MM.1S (cell line): ENCODE results near the gene FOXC1.
A peak's percentile ranks its signal among the peaks of the same experiment; 100 is the strongest.

Experiments
- DNase-seq: peaks from one replicate; pipeline ENCODE4 v3.0.0-alpha.2; 2015
- H2AFZ ChIP-seq: fragments of 300-600 bp; sonication (generic); 2 replicates; pipeline ENCODE4 v1.6.0; 2016; ENCODE audit warnings: antibody characterized with exemption, low read length
- H3F3A ChIP-seq: fragments of 300-600 bp; sonication (generic); 2 replicates; pipeline ENCODE4 v1.6.1; 2016; ENCODE audit warnings: mild to moderate bottlenecking, antibody characterized with exemption, low read length, moderate library complexity, mixed read lengths; ENCODE audit not compliant: insufficient read depth
- H3K27ac ChIP-seq: fragments of 300-600 bp; sonication (generic); 2 replicates; pipeline ENCODE4 v1.5.1; 2016; ENCODE audit warnings: mild to moderate bottlenecking, low read length
- H3K27me3 ChIP-seq: fragments of 300-600 bp; sonication (generic); replicated peaks from 2 replicates; pipeline ENCODE4 v1.6.0; 2016; ENCODE audit warnings: low read length; ENCODE audit not compliant: insufficient read depth
- H3K36me3 ChIP-seq: fragments of 300-600 bp; sonication (generic); replicated peaks from 2 replicates; pipeline ENCODE4 v1.6.1; 2016; ENCODE audit warnings: mild to moderate bottlenecking, low read length, mixed read lengths; ENCODE audit not compliant: insufficient read depth
- H3K4me1 ChIP-seq: fragments of 300-600 bp; sonication (generic); 2 replicates; pipeline ENCODE4 v1.6.1; 2016; ENCODE audit warnings: low read length, mixed read lengths
- H3K4me2 ChIP-seq: fragments of 300-600 bp; sonication (generic); 2 replicates; pipeline ENCODE4 v1.6.0; 2016; ENCODE audit warnings: low read depth, low read length
- H3K4me3 ChIP-seq: fragments of 300-600 bp; sonication (generic); 2 replicates; pipeline ENCODE4 v1.5.1; 2016; ENCODE audit warnings: low read length, mixed read lengths
- H3K79me2 ChIP-seq: fragments of 300-600 bp; sonication (generic); 2 replicates; pipeline ENCODE4 v1.6.1; 2016; ENCODE audit warnings: mixed run types, low read length, mixed read lengths
- H3K9ac ChIP-seq: fragments of 300-600 bp; sonication (generic); 2 replicates; pipeline ENCODE4 v1.6.1; 2016; ENCODE audit warnings: low read length, mixed read lengths
- H3K9me2 ChIP-seq: fragments of 300-600 bp; sonication (generic); replicated peaks from 2 replicates; pipeline ENCODE4 v1.6.1; 2016; ENCODE audit warnings: mild to moderate bottlenecking, low read length, mixed read lengths; ENCODE audit not compliant: insufficient read depth
- H3K9me3 ChIP-seq: fragments of 300-600 bp; sonication (generic); replicated peaks from 2 replicates; pipeline ENCODE4 v1.6.1; 2016; ENCODE audit warnings: mild to moderate bottlenecking, low read length, mixed read lengths; ENCODE audit not compliant: insufficient read depth
- H4K20me1 ChIP-seq: fragments of 300-600 bp; sonication (generic); 2 replicates; pipeline ENCODE4 v1.6.1; 2016; ENCODE audit warnings: mild to moderate bottlenecking, low read length, moderate library complexity, mixed read lengths; ENCODE audit not compliant: insufficient read depth
- CTCF ChIP-seq: fragments of 300-600 bp; sonication (generic); IDR thresholded peaks from 2 replicates; pipeline ENCODE4 v1.5.1; 2016; ENCODE audit warnings: antibody characterized with exemption, low read length, mixed read lengths
- EZH2 ChIP-seq: fragments of 300-600 bp; sonication (generic); optimal IDR thresholded peaks from 2 replicates; pipeline ENCODE3; 2017; ENCODE audit warnings: low read depth, mild to moderate bottlenecking, antibody characterized with exemption, low read length, mixed read lengths
- EZH2phosphoT487 ChIP-seq: fragments of 300-600 bp; sonication (generic); IDR thresholded peaks from 2 replicates; pipeline ENCODE4 v1.6.1; 2018; ENCODE audit warnings: antibody characterized with exemption, low read length

FOXC1 gene

DNA sequence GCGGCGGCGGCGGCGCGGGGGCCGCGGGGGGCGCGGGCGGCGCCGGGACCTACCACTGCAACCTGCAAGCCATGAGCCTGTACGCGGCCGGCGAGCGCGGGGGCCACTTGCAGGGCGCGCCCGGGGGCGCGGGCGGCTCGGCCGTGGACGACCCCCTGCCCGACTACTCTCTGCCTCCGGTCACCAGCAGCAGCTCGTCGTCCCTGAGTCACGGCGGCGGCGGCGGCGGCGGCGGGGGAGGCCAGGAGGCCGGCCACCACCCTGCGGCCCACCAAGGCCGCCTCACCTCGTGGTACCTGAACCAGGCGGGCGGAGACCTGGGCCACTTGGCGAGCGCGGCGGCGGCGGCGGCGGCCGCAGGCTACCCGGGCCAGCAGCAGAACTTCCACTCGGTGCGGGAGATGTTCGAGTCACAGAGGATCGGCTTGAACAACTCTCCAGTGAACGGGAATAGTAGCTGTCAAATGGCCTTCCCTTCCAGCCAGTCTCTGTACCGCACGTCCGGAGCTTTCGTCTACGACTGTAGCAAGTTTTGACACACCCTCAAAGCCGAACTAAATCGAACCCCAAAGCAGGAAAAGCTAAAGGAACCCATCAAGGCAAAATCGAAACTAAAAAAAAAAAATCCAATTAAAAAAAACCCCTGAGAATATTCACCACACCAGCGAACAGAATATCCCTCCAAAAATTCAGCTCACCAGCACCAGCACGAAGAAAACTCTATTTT, 2.0 kb downstream of the FOXC1 start:
- H3K79me2 ChIP-seq, result no peaks in the 10 kb centered on the region
- H3K36me3 ChIP-seq, result no peaks in the 10 kb centered on the region
- no peaks in the 10 kb centered on the region for H3K4me1 ChIP-seq
- no peak for DNase-seq
- H3F3A ChIP-seq, result no peaks in the 10 kb centered on the region
- H3K4me3 ChIP-seq, result peak overlapping the region; percentile 15; the same call in 1 of the 2 replicates
- TF ChIP-seq EZH2phosphoT487 (no peak), EZH2 (no peak), CTCF (no peak)
- H3K9me3 ChIP-seq, result no peaks in the 10 kb centered on the region
- no peak overlapping the region for H2AFZ ChIP-seq
- no peak overlapping the region for H3K27ac ChIP-seq
- no peak overlapping the region for H3K9ac ChIP-seq
- H4K20me1 ChIP-seq, result no peaks in the 10 kb centered on the region
- 0 out of 2 replicates have a peak overlapping the region, but pooled peaks have one; percentile 25 for H3K4me2 ChIP-seq
- no peaks in the 10 kb centered on the region for H3K9me2 ChIP-seq
- peaks cover 20% of the 10 kb centered on the region for H3K27me3 ChIP-seq

DNA sequence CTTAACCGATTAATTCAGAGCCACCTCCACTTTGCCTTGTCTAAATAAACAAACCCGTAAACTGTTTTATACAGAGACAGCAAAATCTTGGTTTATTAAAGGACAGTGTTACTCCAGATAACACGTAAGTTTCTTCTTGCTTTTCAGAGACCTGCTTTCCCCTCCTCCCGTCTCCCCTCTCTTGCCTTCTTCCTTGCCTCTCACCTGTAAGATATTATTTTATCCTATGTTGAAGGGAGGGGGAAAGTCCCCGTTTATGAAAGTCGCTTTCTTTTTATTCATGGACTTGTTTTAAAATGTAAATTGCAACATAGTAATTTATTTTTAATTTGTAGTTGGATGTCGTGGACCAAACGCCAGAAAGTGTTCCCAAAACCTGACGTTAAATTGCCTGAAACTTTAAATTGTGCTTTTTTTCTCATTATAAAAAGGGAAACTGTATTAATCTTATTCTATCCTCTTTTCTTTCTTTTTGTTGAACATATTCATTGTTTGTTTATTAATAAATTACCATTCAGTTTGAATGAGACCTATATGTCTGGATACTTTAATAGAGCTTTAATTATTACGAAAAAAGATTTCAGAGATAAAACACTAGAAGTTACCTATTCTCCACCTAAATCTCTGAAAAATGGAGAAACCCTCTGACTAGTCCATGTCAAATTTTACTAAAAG, 2.7 kb downstream of the FOXC1 start:
- Histone ChIP-seq H3K36me3 (no peaks in the 10 kb centered on the region), H3K27ac (no peak overlapping the region), H3K79me2 (no peaks in the 10 kb centered on the region), H3K4me3 (no peak overlapping the region), H3K9ac (no peak overlapping the region), H3K9me3 (no peaks in the 10 kb centered on the region), H3K9me2 (no peaks in the 10 kb centered on the region), H3F3A (no peaks in the 10 kb centered on the region), H2AFZ (no peak overlapping the region), H3K27me3 (peaks cover 13% of the 10 kb centered on the region), H4K20me1 (no peaks in the 10 kb centered on the region), H3K4me2 (0 out of 2 replicates have a peak overlapping the region, but pooled peaks have one; percentile 25), H3K4me1 (no peaks in the 10 kb centered on the region)
- TF ChIP-seq EZH2phosphoT487 (no peak), CTCF (no peak), EZH2 (no peak)
- no peak for DNase-seq

- no peak overlapping the region for H3K27ac ChIP-seq
- no peak for DNase-seq
- TF ChIP-seq CTCF, result no peak
- no peak for TF ChIP-seq EZH2
- no peak for TF ChIP-seq EZH2phosphoT487
- H3K4me1 ChIP-seq, result no peaks in the 10 kb centered on the region
- H3K9me3 ChIP-seq, result no peaks in the 10 kb centered on the region
- no peak overlapping the region for H3K9ac ChIP-seq
- H3K27me3 ChIP-seq, result peaks cover 8% of the 10 kb centered on the region
- no peak overlapping the region for H3K4me2 ChIP-seq
- H3K36me3 ChIP-seq, result no peaks in the 10 kb centered on the region
- no peaks in the 10 kb centered on the region for H3K79me2 ChIP-seq
- H2AFZ ChIP-seq, result no peak overlapping the region
- no peaks in the 10 kb centered on the region for H3K9me2 ChIP-seq
- H4K20me1 ChIP-seq, result no peaks in the 10 kb centered on the region
- H3K4me3 ChIP-seq, result no peak overlapping the region
- no peaks in the 10 kb centered on the region for H3F3A ChIP-seq
Measured at GRCh38 chr6:1612974-1613306, 3.2 kb downstream of the FOXC1 start.
